HUDEP-2 (cell line): ENCODE results near the gene THBS2.
"Not testable (repeated sequence)": the region's sequence is repeated elsewhere in the genome, so short reads cannot be mapped to it uniquely, and the experiment has no call there.

Source experiments
- DNase-seq, 76 experiments: peaks; one replicate each; lab custom pipeline; 2025; ENCODE audit not compliant: unreplicated experiment in 76 of 76; lab: John Stamatoyannopoulos, UW

THBS2 gene

DNA sequence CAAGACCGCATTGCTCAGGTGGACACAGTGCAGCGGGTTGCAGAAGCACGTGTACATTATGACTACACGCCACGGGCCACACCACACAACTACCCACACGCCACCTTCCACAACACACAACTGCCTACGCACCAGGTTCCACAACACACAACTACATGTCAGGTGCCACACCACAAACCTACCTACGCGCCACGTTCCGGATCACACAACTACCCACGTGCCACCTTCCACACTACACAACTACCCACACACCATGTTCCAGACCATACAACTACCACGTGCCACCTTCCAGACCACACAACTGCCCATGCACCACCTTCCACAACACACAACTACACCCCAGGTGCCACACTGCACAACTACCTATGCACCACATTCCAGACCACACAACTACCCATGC is 20.5 kb downstream of the THBS2 start:
- DNase-seq = no peak

GRCh38 chr6:169232507-169232931 is 21.1 kb downstream of the THBS2 start:
- no peak for DNase-seq

GRCh38 chr6:169231790-169232506 is 21.7 kb downstream of the THBS2 start:
- no peak for DNase-seq

DNA sequence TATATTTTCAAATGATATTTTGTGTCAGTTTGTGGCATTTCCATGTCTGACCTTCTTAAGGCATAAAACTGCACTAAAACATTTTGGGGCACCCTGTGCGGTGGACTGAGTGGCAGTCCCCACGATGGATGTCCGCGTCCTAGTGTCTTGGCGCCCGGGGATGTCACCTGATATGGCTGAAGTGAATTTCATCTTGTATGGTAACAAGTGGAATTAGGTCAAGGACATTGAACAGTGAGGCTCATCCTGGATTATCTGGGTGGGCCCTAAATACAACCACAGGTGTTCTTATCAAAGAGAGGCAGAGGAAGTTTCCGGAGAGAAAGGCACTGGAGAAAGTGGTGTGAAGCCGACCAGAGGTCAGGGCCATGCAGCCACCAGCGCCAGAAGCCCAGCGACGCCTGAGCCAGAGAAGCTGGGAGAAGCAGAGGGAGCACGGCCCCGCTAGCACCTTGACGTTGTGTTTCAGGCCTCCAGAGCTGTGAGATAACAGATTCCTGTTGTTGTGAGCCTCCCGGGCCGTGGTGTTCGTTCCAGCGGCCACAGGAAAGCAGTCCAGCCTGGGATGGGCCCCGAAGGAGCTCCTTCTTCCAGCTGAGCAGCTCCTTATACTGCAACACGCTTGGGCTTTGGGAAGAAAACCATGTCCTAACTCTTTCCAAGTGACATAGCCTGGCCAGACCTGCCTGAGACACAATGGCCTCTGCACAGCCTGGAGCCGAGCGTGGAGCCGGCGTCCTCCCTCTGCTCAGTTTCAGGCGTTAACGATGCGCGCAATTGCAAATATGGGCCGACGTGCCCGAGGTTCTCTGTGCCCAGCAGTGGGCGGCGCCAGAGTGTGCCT is 22.5 kb downstream of the THBS2 start:
- DNase-seq = no peak

- DNase-seq = no peak
These were observed 23.4 kb downstream of the THBS2 start for GRCh38 chr6:169230322-169230665.

DNA sequence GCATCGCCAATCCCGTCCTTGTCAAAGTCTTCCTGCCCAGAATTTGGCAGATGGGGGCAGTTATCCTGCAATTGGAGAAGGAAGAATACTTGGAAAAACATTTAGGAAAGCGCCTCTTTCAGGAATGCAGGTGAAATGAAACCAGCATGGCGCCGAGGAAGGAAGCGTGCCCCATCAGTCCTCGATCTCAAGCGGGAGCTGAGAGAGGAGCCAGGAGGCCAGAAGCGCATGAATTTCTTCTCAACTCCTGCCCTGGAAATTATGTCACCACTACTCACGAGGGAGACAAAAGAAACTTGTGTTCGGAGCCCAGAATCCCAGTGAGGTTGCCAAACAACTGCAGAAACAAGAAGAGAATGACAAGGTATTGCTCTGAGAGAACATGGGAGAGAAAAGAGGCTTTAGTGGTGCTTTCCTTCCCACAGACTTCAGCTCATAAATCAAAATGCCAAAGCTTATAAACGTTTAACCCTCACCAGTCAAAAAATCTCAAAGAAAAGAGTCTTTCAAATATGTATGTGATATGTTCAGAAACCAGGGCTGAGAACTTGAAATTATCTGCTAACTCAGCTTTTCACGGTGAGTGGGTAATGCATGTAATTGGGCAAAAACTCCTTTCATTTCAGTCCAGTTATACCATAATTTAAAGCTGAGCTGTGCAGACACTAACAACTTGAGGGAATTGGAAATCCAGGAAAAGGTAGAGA is 23.9 kb downstream of the THBS2 start:
- DNase-seq = no peak

GRCh38 chr6:169227116-169227515 is 26.5 kb downstream of the THBS2 start:
- DNase-seq = no peak

DNA sequence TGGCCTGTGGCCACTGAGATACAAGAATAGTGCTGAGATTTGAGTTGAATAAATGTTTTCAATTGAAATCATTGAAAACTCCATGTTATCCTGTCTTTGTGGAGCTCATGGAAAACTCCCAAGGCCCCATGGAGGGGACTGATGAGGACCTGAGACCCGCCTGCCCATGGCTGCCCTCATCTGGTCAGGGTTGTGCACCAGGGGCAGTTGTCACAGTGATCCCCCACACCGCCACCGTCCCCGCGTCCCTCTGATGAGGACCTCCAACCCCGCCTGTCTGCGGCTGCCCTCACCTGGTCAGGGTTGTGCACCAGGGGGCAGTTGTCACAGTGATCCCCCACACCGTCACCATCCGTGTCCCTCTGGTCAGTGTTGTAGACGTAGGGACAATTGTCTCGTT is 27.8 kb downstream of the THBS2 start:
- DNase-seq = no peak

DNA sequence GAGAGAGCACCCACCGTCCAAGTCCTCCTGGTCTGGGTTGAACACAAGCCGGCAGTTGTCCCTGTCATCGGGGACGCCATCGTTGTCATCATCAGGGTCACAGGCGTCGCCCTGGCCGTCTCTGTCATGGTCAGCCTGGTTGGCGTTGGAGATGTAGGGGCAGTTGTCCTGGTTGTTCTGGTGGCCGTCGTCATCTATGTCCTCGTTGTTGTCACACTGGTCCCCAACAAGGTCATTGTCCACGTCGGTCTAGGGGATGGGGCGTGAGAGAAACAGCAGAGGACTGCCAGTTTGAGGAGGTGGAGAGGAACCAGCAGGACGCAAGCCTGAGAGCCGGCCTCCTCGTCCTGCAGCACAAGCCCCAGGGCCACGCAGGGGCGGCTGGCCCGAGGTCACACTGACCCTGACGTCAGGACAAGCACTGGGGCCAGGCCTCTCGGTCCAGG is 28.5 kb downstream of the THBS2 start:
- no peak for DNase-seq

- DNase-seq = no peak
These were observed 28.9 kb downstream of the THBS2 start for GRCh38 chr6:169224716-169225115.

DNA sequence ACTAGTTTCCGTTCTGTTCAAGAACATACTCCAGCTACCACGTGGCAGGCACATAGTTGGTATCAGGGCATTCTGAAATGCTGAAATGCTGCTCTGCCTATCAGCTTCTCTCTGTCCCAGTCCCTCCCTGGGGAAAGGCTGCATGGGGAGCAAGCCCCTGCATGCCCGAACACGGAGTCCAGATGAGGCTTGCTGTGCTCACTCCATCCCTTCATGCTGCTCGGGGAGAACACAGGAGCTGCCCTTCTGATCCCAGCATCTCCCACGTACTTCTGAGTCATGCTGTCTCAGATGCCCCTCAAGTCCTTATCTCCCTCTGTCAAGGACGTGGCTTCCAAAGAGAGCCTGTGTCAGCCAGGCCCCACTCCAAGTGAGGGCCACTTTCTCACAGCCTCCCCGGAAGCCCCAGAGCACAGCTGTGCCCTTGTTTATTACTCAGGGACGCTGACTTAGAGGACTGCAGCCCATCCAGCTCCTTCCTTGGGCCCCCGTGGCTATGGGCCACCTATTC is 29.4 kb downstream of the THBS2 start:
- peak in 2 of 76 experiments; percentile 5 to 7 for DNase-seq

DNA sequence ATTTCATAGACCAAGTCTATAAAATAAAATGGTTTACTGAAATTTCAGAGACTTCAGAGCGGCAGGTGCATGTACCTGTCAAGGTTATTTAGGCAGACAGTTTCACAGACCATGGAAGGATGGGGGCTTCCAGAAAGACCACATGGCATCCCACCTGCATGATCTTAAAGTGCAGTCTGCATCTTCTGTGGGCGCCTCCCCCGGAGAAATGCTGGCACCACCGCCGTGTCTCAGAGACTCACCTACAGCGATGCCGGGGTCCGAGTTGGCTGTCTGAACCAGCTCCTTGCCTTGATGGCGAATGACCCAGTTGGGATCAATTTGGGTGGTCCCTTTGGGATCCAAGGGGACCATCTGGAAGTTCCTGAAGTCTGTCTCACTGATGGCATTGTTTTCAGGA is 30.6 kb downstream of the THBS2 start:
- no peak for DNase-seq

DNA sequence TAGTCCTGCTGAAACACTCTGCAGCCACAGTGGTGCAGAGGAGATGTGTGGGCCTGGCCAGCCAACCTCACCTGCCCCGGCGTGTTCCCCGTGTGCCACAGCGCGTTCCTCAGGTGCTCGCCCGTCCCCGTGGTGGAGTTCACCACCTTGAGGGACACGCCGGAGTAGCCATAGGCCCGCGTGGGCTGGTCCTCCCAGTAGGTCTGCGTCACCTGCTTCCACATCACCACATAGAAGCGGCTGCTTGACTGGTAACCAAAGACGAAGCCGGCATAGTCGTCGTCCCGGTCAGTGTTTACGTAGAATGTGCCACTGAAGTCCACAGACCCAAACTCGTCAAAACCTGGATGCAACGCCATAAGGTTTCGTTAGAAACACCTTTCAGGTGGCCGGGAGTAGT is 31.5 kb downstream of the THBS2 start:
- DNase-seq = no peak

- no peak for DNase-seq
These were observed 32.4 kb downstream of the THBS2 start for GRCh38 chr6:169221264-169221663.

- no peak for DNase-seq
These were observed 33.3 kb downstream of the THBS2 start for GRCh38 chr6:169220068-169220964.

- DNase-seq = no peak
These were observed 35.7 kb downstream of the THBS2 start for GRCh38 chr6:169217972-169218371.

DNA sequence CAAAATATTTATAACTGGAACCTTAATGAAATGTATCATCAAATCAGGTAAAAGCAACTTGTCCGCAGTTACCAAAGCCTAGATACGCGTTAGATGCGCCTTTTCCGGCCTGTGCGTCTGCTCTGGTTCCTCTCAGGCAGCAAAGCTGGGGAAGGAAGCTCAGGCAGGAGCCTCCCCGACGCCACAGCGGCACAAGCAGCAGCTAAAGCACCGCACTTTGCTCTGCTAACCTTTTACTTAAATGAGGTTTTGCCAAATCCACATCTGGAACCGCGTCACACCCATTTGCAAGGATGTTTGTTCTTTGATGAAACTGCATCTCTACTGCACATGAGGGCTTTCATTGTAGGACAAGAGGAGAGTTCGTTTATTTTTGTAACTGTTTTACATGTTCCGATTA is 36.8 kb downstream of the THBS2 start:
- DNase-seq = no peak

DNA sequence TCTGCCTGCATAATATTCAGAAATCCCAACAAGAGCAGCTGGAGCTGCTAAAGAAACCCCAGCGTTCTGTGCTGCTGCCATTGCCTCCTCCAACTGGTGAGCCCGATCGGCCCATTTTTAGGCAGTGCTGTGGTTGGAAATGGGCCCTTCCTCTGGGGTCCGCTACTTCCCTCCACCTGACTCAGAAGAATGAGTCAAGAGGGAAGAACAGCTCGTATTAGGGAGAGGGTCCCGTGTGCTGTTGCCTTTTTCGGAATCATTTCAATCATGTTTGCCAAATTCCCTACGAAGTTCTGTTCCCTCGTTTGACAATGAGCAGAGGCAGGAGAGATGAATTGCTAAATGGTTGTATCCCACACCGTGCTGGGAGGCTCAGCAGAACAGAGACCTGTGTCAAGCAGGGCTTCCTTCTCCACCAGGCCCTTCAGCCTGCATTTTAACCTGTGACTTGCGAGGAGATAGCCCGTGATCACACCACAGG is 38.4 kb downstream of the THBS2 start:
- DNase-seq = no peak

GRCh38 chr6:169214789-169215188 is 38.9 kb downstream of the THBS2 start:
- DNase-seq = not testable (repeated sequence)
